A549 (cell line): ENCODE measurements around the gene LCAT.

Experiments
- EHMT2 ChIP-seq: fragments of 200-600 bp; sonication (generic); IDR thresholded peaks from 2 replicates; pipeline ENCODE4 v1.6.1; 2016; ENCODE audit warnings: antibody characterized with exemption, low read depth, mild to moderate bottlenecking, moderate library complexity
- EP300 ChIP-seq, 2 experiments: fragments of >200 bp; sonication (Bioruptor Twin); formaldehyde crosslinking; IDR thresholded peaks; 2 replicates in 1 of 2; 3 replicates in 1 of 2; pipeline ENCODE4 v1.6.1; 2016 to 2017
- POLR2A ChIP-seq: IDR thresholded peaks from 2 replicates; pipeline ENCODE4 v1.6.1; 2012; ENCODE audit warnings: mild to moderate bottlenecking, low read length
- RAD21 ChIP-seq, 2 experiments: fragments of >200 bp in 1 of 2; sonication (Bioruptor Twin) in 1 of 2; formaldehyde crosslinking in 1 of 2; IDR thresholded peaks in 1 of 2; conservative IDR thresholded peaks in 1 of 2; 2 replicates in 1 of 2; 3 replicates in 1 of 2; pipeline ENCODE4 v1.6.1; 2012 to 2018; ENCODE audit warnings: inconsistent platforms in 1 of 2
- TF ChIP-seq, protein P1 (sequence below): fragments of >200 bp; sonication (Bioruptor Twin); formaldehyde crosslinking; IDR thresholded peaks from 3 replicates; pipeline ENCODE4 v1.5.1; 2016

DNA sequence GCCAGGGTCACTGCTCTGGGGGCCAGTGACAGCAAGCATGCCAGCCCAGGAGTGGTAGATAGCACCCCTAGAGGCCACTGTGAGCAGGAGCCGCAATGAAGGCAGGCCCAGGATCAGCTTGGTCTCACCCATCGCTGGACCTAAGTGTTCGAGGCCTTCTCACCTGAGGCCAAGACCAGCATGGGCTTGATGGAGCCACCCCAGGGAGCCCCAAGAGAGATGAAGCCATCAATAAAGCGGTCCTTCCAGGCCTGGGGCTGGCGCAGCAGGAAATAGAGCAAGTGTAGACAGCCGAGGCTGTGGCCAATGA lies 1.8 kb downstream of the LCAT start:
- TF ChIP-seq EP300 (IDR thresholded peaks at IDR 0.05) = no peak
- TF ChIP-seq, protein P1, sequence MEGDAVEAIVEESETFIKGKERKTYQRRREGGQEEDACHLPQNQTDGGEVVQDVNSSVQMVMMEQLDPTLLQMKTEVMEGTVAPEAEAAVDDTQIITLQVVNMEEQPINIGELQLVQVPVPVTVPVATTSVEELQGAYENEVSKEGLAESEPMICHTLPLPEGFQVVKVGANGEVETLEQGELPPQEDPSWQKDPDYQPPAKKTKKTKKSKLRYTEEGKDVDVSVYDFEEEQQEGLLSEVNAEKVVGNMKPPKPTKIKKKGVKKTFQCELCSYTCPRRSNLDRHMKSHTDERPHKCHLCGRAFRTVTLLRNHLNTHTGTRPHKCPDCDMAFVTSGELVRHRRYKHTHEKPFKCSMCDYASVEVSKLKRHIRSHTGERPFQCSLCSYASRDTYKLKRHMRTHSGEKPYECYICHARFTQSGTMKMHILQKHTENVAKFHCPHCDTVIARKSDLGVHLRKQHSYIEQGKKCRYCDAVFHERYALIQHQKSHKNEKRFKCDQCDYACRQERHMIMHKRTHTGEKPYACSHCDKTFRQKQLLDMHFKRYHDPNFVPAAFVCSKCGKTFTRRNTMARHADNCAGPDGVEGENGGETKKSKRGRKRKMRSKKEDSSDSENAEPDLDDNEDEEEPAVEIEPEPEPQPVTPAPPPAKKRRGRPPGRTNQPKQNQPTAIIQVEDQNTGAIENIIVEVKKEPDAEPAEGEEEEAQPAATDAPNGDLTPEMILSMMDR = peak; percentile 55
- TF ChIP-seq EHMT2 = no peak
- TF ChIP-seq POLR2A = no peak
- TF ChIP-seq RAD21 (conservative IDR thresholded peaks at IDR 0.05 in 1 of 2, IDR thresholded peaks at IDR 0.05 in 1 of 2) = peak; percentile 33 to 47; a peak in 3 of 5 replicates
